Measurements from ENCODE around the gene CCDC38.

Gene CCDC38

GRCh38 chr12:95960241-95960640 is 17.8 kb upstream of the CCDC38 start:
- no peak for DNase-seq (ENCODE audit: low spot score)

GRCh38 chr12:95959107-95959506 is 16.7 kb upstream of the CCDC38 start:
- peak; percentile 26 for DNase-seq (ENCODE audit: low spot score)

GRCh38 chr12:95956557-95957145 is 14.2 kb upstream of the CCDC38 start:
- DNase-seq (ENCODE audit: low spot score), result no peak

- no peak for DNase-seq (ENCODE audit: low spot score)
Measured at GRCh38 chr12:95955549-95956159, 13.2 kb upstream of the CCDC38 start.

- DNase-seq (ENCODE audit: low spot score), result no peak
Measured at GRCh38 chr12:95953000-95953399, 10.6 kb upstream of the CCDC38 start.

- DNase-seq (ENCODE audit: low spot score), result no peak
Measured at GRCh38 chr12:95951515-95951914, 9.1 kb upstream of the CCDC38 start.

- DNase-seq (ENCODE audit: low spot score), result no peak
Measured at GRCh38 chr12:95949477-95950206, 7.2 kb upstream of the CCDC38 start.

GRCh38 chr12:95944108-95944704 is 1.8 kb upstream of the CCDC38 start:
- no peak for DNase-seq (ENCODE audit: low spot score)

GRCh38 chr12:95943330-95943842 is 972 bp upstream of the CCDC38 start, which contains the start of gene AMDHD1:
TSS of gene AMDHD1 (plus strand) at chr12:95943331. CDS start at chr12:95943399, 68 bp downstream.
- peak; percentile 67 for DNase-seq (ENCODE audit: low spot score)

GRCh38 chr12:95942101-95942523 is 302 bp downstream of the CCDC38 start:
- no peak for DNase-seq (ENCODE audit: low spot score)

- no peak for DNase-seq (ENCODE audit: low spot score)
Measured at GRCh38 chr12:95940514-95940913, 1.9 kb downstream of the CCDC38 start.

GRCh38 chr12:95922231-95922630 is 20.2 kb downstream of the CCDC38 start:
- DNase-seq (ENCODE audit: low spot score), result no peak

- DNase-seq (ENCODE audit: low spot score), result no peak
Measured at GRCh38 chr12:95919110-95919509, 23.3 kb downstream of the CCDC38 start.

- DNase-seq (ENCODE audit: low spot score), result peak; percentile 37
Measured at GRCh38 chr12:95918194-95918993, 24.0 kb downstream of the CCDC38 start.

GRCh38 chr12:95909871-95910270 is 32.5 kb downstream of the CCDC38 start:
- DNase-seq (ENCODE audit: low spot score), result no peak

- peak; percentile 39 for DNase-seq (ENCODE audit: low spot score)
Measured at GRCh38 chr12:95908573-95908972, 33.8 kb downstream of the CCDC38 start.

- no peak for DNase-seq (ENCODE audit: low spot score)
Measured at GRCh38 chr12:95898081-95898480, 44.3 kb downstream of the CCDC38 start.

- no peak for DNase-seq (ENCODE audit: low spot score)
Measured at GRCh38 chr12:95896846-95897245, 45.6 kb downstream of the CCDC38 start.

GRCh38 chr12:95890958-95891357 is 51.5 kb downstream of the CCDC38 start:
- DNase-seq (ENCODE audit: low spot score), result no peak

GRCh38 chr12:95887311-95887710 is 55.1 kb downstream of the CCDC38 start:
- DNase-seq (ENCODE audit: low spot score), result no peak

- DNase-seq (ENCODE audit: low spot score), result no peak
Measured at GRCh38 chr12:95884998-95885397, 57.4 kb downstream of the CCDC38 start.

GRCh38 chr12:95882873-95883272 is 59.5 kb downstream of the CCDC38 start:
- no peak for DNase-seq (ENCODE audit: low spot score)
